GM21723 (cell line): ENCODE results near the gene AKAP8L.
"Not testable (repeated sequence)": the region's sequence is repeated elsewhere in the genome, so short reads cannot be mapped to it uniquely, and the experiment has no call there.

Experiments used
- ATAC-seq: cut with Tn5 transposase; IDR thresholded peaks from one replicate; pipeline ENCODE4 v1.9.1; 2021; ENCODE audit warnings: mild to moderate bottlenecking, moderate library complexity; ENCODE audit not compliant: unreplicated experiment

The AKAP8L gene

GRCh38 chr19:15357906-15358305, 60.9 kb downstream of the AKAP8L start:
- no peak for ATAC-seq

- no peak for ATAC-seq
These were observed 64.1 kb downstream of the AKAP8L start for GRCh38 chr19:15354566-15355296.

GRCh38 chr19:15353908-15354307, 64.9 kb downstream of the AKAP8L start:
- no peak for ATAC-seq

GRCh38 chr19:15352535-15352934, 66.3 kb downstream of the AKAP8L start:
- not testable (repeated sequence) for ATAC-seq

- not testable (repeated sequence) for ATAC-seq
These were observed 77.5 kb downstream of the AKAP8L start for GRCh38 chr19:15341328-15341727.

- no peak for ATAC-seq
These were observed 78.7 kb downstream of the AKAP8L start for GRCh38 chr19:15340086-15340485.

- ATAC-seq = no peak
These were observed 81.6 kb downstream of the AKAP8L start for GRCh38 chr19:15337202-15337601.

- ATAC-seq = not testable (repeated sequence)
These were observed 82.8 kb downstream of the AKAP8L start for GRCh38 chr19:15335992-15336391.

GRCh38 chr19:15332311-15332996, 86.3 kb downstream of the AKAP8L start, which contains the start of gene BRD4:
BRD4 (minus strand) TSS chr19:15332539; CDS start chr19:15273099, 59,440 bp downstream.
- peak; percentile 49 for ATAC-seq

- ATAC-seq = peak; percentile 29
These were observed 87.1 kb downstream of the AKAP8L start for GRCh38 chr19:15331419-15332310.

- no peak for ATAC-seq
These were observed 87.9 kb downstream of the AKAP8L start for GRCh38 chr19:15330801-15331418.
